ENCODE data around the gene RPTOR. TPM values are rescaled to one million over a fixed set of nuclear protein-coding genes. Genes with fewer than 3 reads are reported as not detected.

The RPTOR gene
- total and polyA plus RNA-seq, 2 donors (not counting 3 experiments of a cell fraction or from before 2014, with no cell fraction given): 10.7 to 41.8 TPM

GRCh38 chr17:80712606-80713005 lies 168.0 kb downstream of the RPTOR start:
- Histone ChIP-seq H3K9me1 (replicated peaks; ENCODE audit: control insufficient read depth, extremely low read depth, insufficient read depth, low read length) (no peaks in the 10 kb centered on the region), H3K4me2 (ENCODE audit: insufficient read depth, low read length) (no peak overlapping the region), H3K9me3 (replicated peaks; ENCODE audit: control insufficient read depth, insufficient read depth, low read length) (no peaks in the 10 kb centered on the region), H3K79me2 (ENCODE audit: control insufficient read depth, insufficient read depth, low read length) (peaks cover 4% of the 10 kb centered on the region), H3K9ac (replicated peaks; ENCODE audit: extremely low read depth, insufficient read depth, low read length) (no peak overlapping the region), H2AFZ (ENCODE audit: low read depth, low read length) (no peak overlapping the region), H3K27ac (ENCODE audit: insufficient read depth, low read depth, low read length) (no peak overlapping the region), H3K36me3 (ENCODE audit: control insufficient read depth in 2 of 2, extremely low read depth in 1 of 2, insufficient read depth in 2 of 2, low read length in 2 of 2) (peaks cover 0 to 6% of the 10 kb centered on the region in 2 experiments), H4K20me1 (replicated peaks; ENCODE audit: control insufficient read depth, extremely low read depth, insufficient read depth, low read length) (no peaks in the 10 kb centered on the region), H3K27me3 (ENCODE audit: control insufficient read depth in 2 of 2, insufficient read depth in 2 of 2, low read length in 2 of 2) (no peaks in the 10 kb centered on the region), H3K4me1 (ENCODE audit: control insufficient read depth, extremely low read depth, insufficient read depth, low read length) (no peaks in the 10 kb centered on the region), H3K4me3 (replicated peaks in 1 of 3; ENCODE audit: insufficient read depth in 1 of 3, low read depth in 1 of 3, low read length in 3 of 3) (no peak overlapping the region)
- intact Hi-C loops (cut with micrococcal nuclease) (no loop called here), dilution Hi-C loops (cut with MboI; ENCODE audit: extremely low pct_ligation_motif_present, low sequenced_read_pairs) (no loop called here)
- DNase-seq (ENCODE audit: low read depth, low spot score): no peak
- TF ChIP-seq FOS (IDR thresholded peaks at IDR 0.05; ENCODE audit: borderline replicate concordance, insufficient read depth, low read length): no peak
- no peak for TF ChIP-seq EZH2 (IDR thresholded peaks at IDR 0.05; ENCODE audit: borderline replicate concordance, low read depth, low read length, severe bottlenecking)
- TF ChIP-seq, protein P1, sequence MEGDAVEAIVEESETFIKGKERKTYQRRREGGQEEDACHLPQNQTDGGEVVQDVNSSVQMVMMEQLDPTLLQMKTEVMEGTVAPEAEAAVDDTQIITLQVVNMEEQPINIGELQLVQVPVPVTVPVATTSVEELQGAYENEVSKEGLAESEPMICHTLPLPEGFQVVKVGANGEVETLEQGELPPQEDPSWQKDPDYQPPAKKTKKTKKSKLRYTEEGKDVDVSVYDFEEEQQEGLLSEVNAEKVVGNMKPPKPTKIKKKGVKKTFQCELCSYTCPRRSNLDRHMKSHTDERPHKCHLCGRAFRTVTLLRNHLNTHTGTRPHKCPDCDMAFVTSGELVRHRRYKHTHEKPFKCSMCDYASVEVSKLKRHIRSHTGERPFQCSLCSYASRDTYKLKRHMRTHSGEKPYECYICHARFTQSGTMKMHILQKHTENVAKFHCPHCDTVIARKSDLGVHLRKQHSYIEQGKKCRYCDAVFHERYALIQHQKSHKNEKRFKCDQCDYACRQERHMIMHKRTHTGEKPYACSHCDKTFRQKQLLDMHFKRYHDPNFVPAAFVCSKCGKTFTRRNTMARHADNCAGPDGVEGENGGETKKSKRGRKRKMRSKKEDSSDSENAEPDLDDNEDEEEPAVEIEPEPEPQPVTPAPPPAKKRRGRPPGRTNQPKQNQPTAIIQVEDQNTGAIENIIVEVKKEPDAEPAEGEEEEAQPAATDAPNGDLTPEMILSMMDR (IDR thresholded peaks at IDR 0.05; ENCODE audit: extremely low read depth in 1 of 2, insufficient read depth in 1 of 2, low read depth in 1 of 2, low read length in 2 of 2): no peak
- TF ChIP-seq, protein P2, sequence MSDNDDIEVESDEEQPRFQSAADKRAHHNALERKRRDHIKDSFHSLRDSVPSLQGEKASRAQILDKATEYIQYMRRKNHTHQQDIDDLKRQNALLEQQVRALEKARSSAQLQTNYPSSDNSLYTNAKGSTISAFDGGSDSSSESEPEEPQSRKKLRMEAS (IDR thresholded peaks at IDR 0.05; ENCODE audit: insufficient read depth, insufficient read length): no peak
- no peak for TF ChIP-seq POLR2AphosphoS5 (IDR thresholded peaks at IDR 0.05; ENCODE audit: insufficient read depth, low read depth, low read length)
- no peak for TF ChIP-seq MYC (IDR thresholded peaks at IDR 0.05; ENCODE audit: low read depth, low read length)
- TF ChIP-seq JUN (IDR thresholded peaks at IDR 0.05; ENCODE audit: borderline replicate concordance, insufficient read depth, insufficient read length, low read depth): no peak
- no peak for TF ChIP-seq POLR2A (IDR thresholded peaks at IDR 0.05; ENCODE audit: low read depth, low read length)
- no peak for TF ChIP-seq GATA2 (IDR thresholded peaks at IDR 0.05; ENCODE audit: insufficient read depth, insufficient read length, low read depth, low read length)
- POLR2A ChIA-PET: no interaction called here
- no peak for FAIRE-seq
- CTCF ChIA-PET: no interaction called here
- no TSS peak for BruUV-seq (replicated peaks)

All from endothelial cell of umbilical vein (primary cell).